Keratinocyte (primary cell): Measurements from ENCODE around the gene TSFM. TPM values are rescaled to one million over a fixed set of nuclear protein-coding genes. Genes with fewer than 3 reads are reported as not detected.

ENCODE experiments used
- DNase-seq: peaks from one replicate; pipeline ENCODE4 v3.0.0-alpha.2; 2011; ENCODE audit warnings: low read depth, missing footprints, low spot score
- FAIRE-seq: peaks from 2 replicates; lab custom pipeline; 2011; peaks lifted over from hg19 to GRCh38; lab: Jason Lieb, UNC
- H2AFZ ChIP-seq: 2 replicates; pipeline ENCODE4 v1.6.0; 2012; ENCODE audit warnings: low read length, control low read depth, inconsistent platforms; ENCODE audit not compliant: control insufficient read depth
- H3K27ac ChIP-seq: 2 replicates; pipeline ENCODE4 v1.5.1; 2011; ENCODE audit warnings: low read length; ENCODE audit not compliant: control insufficient read depth, insufficient read depth
- H3K27me3 ChIP-seq: 3 replicates; pipeline ENCODE4 v1.6.0; 2011; ENCODE audit warnings: low read length; ENCODE audit not compliant: control insufficient read depth, insufficient read depth; ENCODE audit errors: extremely low read depth
- H3K36me3 ChIP-seq, 2 experiments: 2 replicates in 1 of 2; 3 replicates in 1 of 2; pipeline ENCODE4 v1.5.1; 2011; ENCODE audit warnings: low read length in 2 of 2, mild to moderate bottlenecking in 1 of 2; ENCODE audit not compliant: control insufficient read depth in 2 of 2, insufficient read depth in 2 of 2; ENCODE audit errors: extremely low read depth in 1 of 2
- H3K4me1 ChIP-seq: 3 replicates; pipeline ENCODE4 v1.5.1; 2011; ENCODE audit warnings: low read length; ENCODE audit not compliant: control insufficient read depth, insufficient read depth; ENCODE audit errors: extremely low read depth
- H3K4me2 ChIP-seq: 3 replicates; pipeline ENCODE4 v1.6.0; 2011; ENCODE audit warnings: low read depth, low read length; ENCODE audit not compliant: control insufficient read depth, insufficient read depth; ENCODE audit errors: extremely low read depth
- H3K4me3 ChIP-seq, 3 experiments: fragments of 200-600 bp in 1 of 3; sonication (generic) in 1 of 3; 2 replicates in 2 of 3; 3 replicates in 1 of 3; pipeline ENCODE4 v1.5.1; 2011 to 2016; ENCODE audit warnings: low read length in 3 of 3, mild to moderate bottlenecking in 3 of 3, control low read depth in 2 of 3, inconsistent platforms in 1 of 3, low read depth in 1 of 3, mixed read lengths in 1 of 3, mixed run types in 1 of 3, moderate library complexity in 1 of 3; ENCODE audit not compliant: control insufficient read depth in 2 of 3, insufficient read depth in 2 of 3; ENCODE audit errors: extremely low read depth in 1 of 3
- H3K79me2 ChIP-seq: 2 replicates; pipeline ENCODE4 v1.6.0; 2012; ENCODE audit warnings: low read length; ENCODE audit not compliant: control insufficient read depth, insufficient read depth
- H3K9ac ChIP-seq: 3 replicates; pipeline ENCODE4 v1.6.0; 2011; ENCODE audit warnings: low read length; ENCODE audit not compliant: control insufficient read depth, insufficient read depth; ENCODE audit errors: extremely low read depth
- H3K9me1 ChIP-seq: 3 replicates; pipeline ENCODE4 v1.6.0; 2011; ENCODE audit warnings: low read length; ENCODE audit not compliant: control insufficient read depth, insufficient read depth; ENCODE audit errors: extremely low read depth
- H3K9me3 ChIP-seq: 2 replicates; pipeline ENCODE4 v1.5.1; 2012; ENCODE audit warnings: low read depth, low read length; ENCODE audit not compliant: control insufficient read depth
- H4K20me1 ChIP-seq: 3 replicates; pipeline ENCODE4 v1.6.0; 2011; ENCODE audit warnings: low read length; ENCODE audit not compliant: control insufficient read depth, insufficient read depth; ENCODE audit errors: extremely low read depth
- EZH2 ChIP-seq: IDR thresholded peaks from one replicate; pipeline ENCODE4 v1.6.1; 2012; ENCODE audit warnings: inconsistent platforms, mild to moderate bottlenecking, low read length, moderate library complexity
- dilution Hi-C: fragments of 300-500 bp; cut with MboI; formaldehyde crosslinking; loops from one replicate; pipeline ENCODE4 v1.7.0; 2020; ENCODE audit warnings: low sequenced_read_pairs; ENCODE audit not compliant: extremely low pct_ligation_motif_present
- polyA plus RNA-seq, 5 experiments: library from polyadenylated mRNA; depleted of rRNA in 3 of 5; stranded (reverse) in 3 of 5; stranded (forward) in 1 of 5; unstranded in 1 of 5; fragments of >200 nt; gene quantifications; 1 replicate in 1 of 5; 2 replicates in 3 of 5; 3 replicates in 1 of 5; pipeline versions ENCODE4 v1.2.1 to v1.2.3, GENCODE V29; 2011 to 2012; ENCODE audit warnings: missing spikeins in 2 of 5, low read depth in 1 of 5, low replicate concordance in 1 of 5
- TF ChIP-seq, protein P1 (sequence below), 3 experiments: IDR thresholded peaks in 1 of 3; conservative IDR thresholded peaks in 1 of 3; optimal IDR thresholded peaks in 1 of 3; 2 replicates in 2 of 3; 3 replicates in 1 of 3; pipeline versions ENCODE3 to v1.5.1; 2011; ENCODE audit warnings: low read length in 3 of 3, mild to moderate bottlenecking in 3 of 3, moderate library complexity in 2 of 3, control low read depth in 1 of 3, inconsistent platforms in 1 of 3; ENCODE audit not compliant: insufficient read depth in 2 of 3; ENCODE audit errors: extremely low read depth in 1 of 3

TSFM gene
- polyA plus RNA-seq, 1 donor (not counting 4 experiments of a cell fraction or from before 2014, with no cell fraction given) = 30.5 TPM

DNA sequence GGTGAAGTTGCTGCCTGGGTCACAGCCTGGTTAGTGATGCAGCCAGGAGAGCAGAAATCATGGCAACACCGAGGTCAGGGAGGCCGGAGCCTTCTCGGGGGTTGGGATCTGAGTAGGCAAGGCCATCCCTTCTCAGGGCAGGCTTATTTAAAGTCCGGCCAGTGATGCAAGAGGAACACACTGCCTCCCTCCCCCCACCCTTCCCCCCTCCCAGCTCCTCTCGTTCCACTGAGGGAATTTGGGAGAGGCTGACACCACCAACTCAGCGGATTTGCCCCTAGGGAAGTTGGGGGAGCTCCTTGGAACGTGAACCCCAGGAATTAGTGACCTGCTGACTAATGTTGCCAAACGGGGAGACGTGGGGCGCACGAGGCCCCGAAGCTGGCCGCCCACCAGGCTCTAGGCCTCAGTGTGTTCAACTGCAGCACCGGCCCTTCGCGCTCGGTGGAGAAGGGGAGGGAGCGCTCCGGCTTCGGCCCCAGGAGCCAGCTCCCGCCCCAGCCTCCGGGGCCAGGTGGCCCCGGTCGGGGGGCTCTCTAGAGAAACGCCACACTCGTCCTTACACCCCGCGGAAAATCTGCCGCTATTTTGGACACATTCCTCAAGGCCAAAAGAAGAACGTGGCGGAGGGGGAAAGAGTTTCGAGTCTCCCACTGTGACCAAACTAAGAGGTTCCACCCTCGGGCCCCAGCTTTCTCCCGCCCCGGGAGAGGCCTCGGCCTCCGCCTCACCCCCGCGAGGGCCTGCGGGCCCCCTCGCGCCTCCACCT lies 62.3 kb downstream of the TSFM start:
- Histone ChIP-seq H3K9me3 (no peaks in the 10 kb centered on the region), H3K4me2 (peak overlapping the region; percentile 92), H3K27me3 (no peaks in the 10 kb centered on the region), H3K4me3 (peak overlapping the region; percentile 87 to 95 (median 92)), H3K9ac (peak overlapping the region; percentile 91), H3K79me2 (peaks cover 64% of the 10 kb centered on the region), H3K27ac (peak overlapping the region; percentile 86), H3K4me1 (peaks cover 34% of the 10 kb centered on the region), H4K20me1 (peaks cover 9% of the 10 kb centered on the region), H3K36me3 (no peaks in the 10 kb centered on the region), H2AFZ (no peak overlapping the region), H3K9me1 (peaks cover 5% of the 10 kb centered on the region)
- FAIRE-seq (peak; percentile 48), DNase-seq (no peak)
- no peak for TF ChIP-seq EZH2
- dilution Hi-C loops = no loop called here

- H3K4me2 ChIP-seq = peak overlapping the region; percentile 92
- H3K9ac ChIP-seq = peak overlapping the region; percentile 91
- H3K27me3 ChIP-seq = no peaks in the 10 kb centered on the region
- dilution Hi-C loops = no loop called here
- H3K36me3 ChIP-seq = no peaks in the 10 kb centered on the region
- H3K9me1 ChIP-seq = peaks cover 5% of the 10 kb centered on the region
- DNase-seq (no peak), FAIRE-seq (no peak)
- H4K20me1 ChIP-seq = peaks cover 5% of the 10 kb centered on the region
- H3K4me3 ChIP-seq = peak overlapping the region; percentile 87 to 95 (median 92)
- H3K27ac ChIP-seq = peak overlapping the region; percentile 86
- peaks cover 56% of the 10 kb centered on the region for H3K79me2 ChIP-seq
- peaks cover 27% of the 10 kb centered on the region for H3K4me1 ChIP-seq
- no peaks in the 10 kb centered on the region for H3K9me3 ChIP-seq
- peak overlapping the region; percentile 54 for H2AFZ ChIP-seq
- TF ChIP-seq, protein P1, sequence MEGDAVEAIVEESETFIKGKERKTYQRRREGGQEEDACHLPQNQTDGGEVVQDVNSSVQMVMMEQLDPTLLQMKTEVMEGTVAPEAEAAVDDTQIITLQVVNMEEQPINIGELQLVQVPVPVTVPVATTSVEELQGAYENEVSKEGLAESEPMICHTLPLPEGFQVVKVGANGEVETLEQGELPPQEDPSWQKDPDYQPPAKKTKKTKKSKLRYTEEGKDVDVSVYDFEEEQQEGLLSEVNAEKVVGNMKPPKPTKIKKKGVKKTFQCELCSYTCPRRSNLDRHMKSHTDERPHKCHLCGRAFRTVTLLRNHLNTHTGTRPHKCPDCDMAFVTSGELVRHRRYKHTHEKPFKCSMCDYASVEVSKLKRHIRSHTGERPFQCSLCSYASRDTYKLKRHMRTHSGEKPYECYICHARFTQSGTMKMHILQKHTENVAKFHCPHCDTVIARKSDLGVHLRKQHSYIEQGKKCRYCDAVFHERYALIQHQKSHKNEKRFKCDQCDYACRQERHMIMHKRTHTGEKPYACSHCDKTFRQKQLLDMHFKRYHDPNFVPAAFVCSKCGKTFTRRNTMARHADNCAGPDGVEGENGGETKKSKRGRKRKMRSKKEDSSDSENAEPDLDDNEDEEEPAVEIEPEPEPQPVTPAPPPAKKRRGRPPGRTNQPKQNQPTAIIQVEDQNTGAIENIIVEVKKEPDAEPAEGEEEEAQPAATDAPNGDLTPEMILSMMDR (optimal IDR thresholded peaks at IDR 0.05 in 1 of 3, IDR thresholded peaks at IDR 0.05 in 1 of 3, conservative IDR thresholded peaks at IDR 0.05 in 1 of 3; ENCODE audit: extremely low read depth in 1 of 3, insufficient read depth in 2 of 3, low read length in 3 of 3) = no peak
- no peak for TF ChIP-seq EZH2
Observed at GRCh38 chr12:57845478-57846284, 63.1 kb downstream of the TSFM start.
